Activated CD4-positive, alpha-beta T cell treated with anti-CD3 and anti-CD28 coated beads, Interleukin-2, amount 10 ng/mL, durations not matched to agents 24 days and 14 days (primary cell): ENCODE results near the gene HCAR2. TPM values are rescaled to one million over a fixed set of nuclear protein-coding genes. Genes with fewer than 3 reads are reported as not detected.
"Not testable (repeated sequence)": the region's sequence is repeated elsewhere in the genome, so short reads cannot be mapped to it uniquely, and the experiment has no call there.

ENCODE experiments used
- DNase-seq: peaks from one replicate; pipeline ENCODE4 v3.0.0; 2022
- H3K27ac Mint-ChIP-seq: one replicate; pipeline ENCODE4 v1.8.0; 2022; ENCODE audit warnings: mild to moderate bottlenecking, mixed read lengths
- H3K27me3 Mint-ChIP-seq: one replicate; pipeline ENCODE4 v1.8.0; 2022; ENCODE audit warnings: mixed read lengths
- H3K36me3 Mint-ChIP-seq: one replicate; pipeline ENCODE4 v1.8.0; 2022; ENCODE audit warnings: low read depth, mild to moderate bottlenecking, mixed read lengths
- H3K4me1 Mint-ChIP-seq: one replicate; pipeline ENCODE4 v1.8.0; 2021; ENCODE audit warnings: mixed read lengths
- H3K4me3 Mint-ChIP-seq: one replicate; pipeline ENCODE4 v1.8.0; 2022; ENCODE audit warnings: mild to moderate bottlenecking, moderate library complexity, mixed read lengths
- H3K9me3 Mint-ChIP-seq: one replicate; pipeline ENCODE4 v1.8.0; 2021; ENCODE audit warnings: mixed read lengths
- intact Hi-C: fragments of 100-400 bp; cut with micrococcal nuclease; formaldehyde crosslinking; loops from one replicate; pipeline ENCODE4 v1.15.1; 2023
- total RNA-seq: library from RNA; stranded (reverse); gene quantifications from 2 replicates; pipeline ENCODE4 v1.2.3, GENCODE V29; 2022

The HCAR2 gene
- total RNA-seq, 1 donor from 2014 or later, result 0.47 TPM

GRCh38 chr12:122701481-122701880, 1.7 kb downstream of the HCAR2 start:
- H3K36me3 Mint-ChIP-seq, H3K4me1 Mint-ChIP-seq, intact Hi-C loops, H3K27ac Mint-ChIP-seq, H3K27me3 Mint-ChIP-seq, H3K4me3 Mint-ChIP-seq, DNase-seq, H3K9me3 Mint-ChIP-seq: not testable (repeated sequence)

- H3K9me3 Mint-ChIP-seq, DNase-seq, H3K27me3 Mint-ChIP-seq, H3K4me1 Mint-ChIP-seq, H3K4me3 Mint-ChIP-seq, intact Hi-C loops, H3K36me3 Mint-ChIP-seq, H3K27ac Mint-ChIP-seq: not testable (repeated sequence)
Measured at GRCh38 chr12:122700038-122700710, 3.0 kb downstream of the HCAR2 start.

GRCh38 chr12:122696922-122697321, 6.2 kb downstream of the HCAR2 start:
- DNase-seq, H3K4me1 Mint-ChIP-seq, H3K4me3 Mint-ChIP-seq, H3K9me3 Mint-ChIP-seq, intact Hi-C loops, H3K27me3 Mint-ChIP-seq, H3K36me3 Mint-ChIP-seq, H3K27ac Mint-ChIP-seq: not testable (repeated sequence)

GRCh38 chr12:122691566-122691965, 11.6 kb downstream of the HCAR2 start:
- Mint-ChIP-seq H3K27me3 (no peaks in the 10 kb centered on the region), H3K4me3 (no peak overlapping the region), H3K4me1 (peaks cover 3% of the 10 kb centered on the region), H3K9me3 (no peaks in the 10 kb centered on the region), H3K27ac (no peak overlapping the region), H3K36me3 (no peaks in the 10 kb centered on the region)
- intact Hi-C loops, result no loop called here
- no peak for DNase-seq

GRCh38 chr12:122688291-122688690, 14.9 kb downstream of the HCAR2 start:
- H3K4me3 Mint-ChIP-seq, result no peak overlapping the region

GRCh38 chr12:122687086-122687485, 16.1 kb downstream of the HCAR2 start:
- Mint-ChIP-seq H3K27ac (no peak overlapping the region), H3K4me3 (no peak overlapping the region), H3K9me3 (no peaks in the 10 kb centered on the region), H3K4me1 (peaks cover 3% of the 10 kb centered on the region), H3K27me3 (no peaks in the 10 kb centered on the region), H3K36me3 (no peaks in the 10 kb centered on the region)
- no peak for DNase-seq
- intact Hi-C loops, result no loop called here

More at GRCh38 chr12:122688291-122688690, 14.9 kb downstream of the HCAR2 start:
- no peaks in the 10 kb centered on the region for H3K9me3 Mint-ChIP-seq
- intact Hi-C loops, result no loop called here
- H3K36me3 Mint-ChIP-seq, result no peaks in the 10 kb centered on the region
- no peak for DNase-seq
- no peak overlapping the region for H3K27ac Mint-ChIP-seq
- H3K27me3 Mint-ChIP-seq, result no peaks in the 10 kb centered on the region
- H3K4me1 Mint-ChIP-seq, result peaks cover 3% of the 10 kb centered on the region

GRCh38 chr12:122686538-122686937, 16.6 kb downstream of the HCAR2 start:
- Mint-ChIP-seq H3K27ac (no peak overlapping the region), H3K27me3 (no peaks in the 10 kb centered on the region), H3K36me3 (no peaks in the 10 kb centered on the region), H3K4me3 (no peak overlapping the region), H3K9me3 (no peaks in the 10 kb centered on the region), H3K4me1 (peaks cover 2% of the 10 kb centered on the region)
- intact Hi-C loops, result no loop called here
- DNase-seq, result no peak

GRCh38 chr12:122684297-122684813, 18.8 kb downstream of the HCAR2 start:
- no peaks in the 10 kb centered on the region for H3K36me3 Mint-ChIP-seq
- no peak for DNase-seq

GRCh38 chr12:122681814-122682213, 21.3 kb downstream of the HCAR2 start:
- no peak overlapping the region for H3K27ac Mint-ChIP-seq

More at GRCh38 chr12:122684297-122684813, 18.8 kb downstream of the HCAR2 start:
- Mint-ChIP-seq H3K4me1 (no peaks in the 10 kb centered on the region), H3K27ac (no peak overlapping the region), H3K9me3 (no peaks in the 10 kb centered on the region), H3K27me3 (no peaks in the 10 kb centered on the region), H3K4me3 (no peak overlapping the region)
- intact Hi-C loops, result no loop called here

GRCh38 chr12:122680989-122681388, 22.2 kb downstream of the HCAR2 start:
- H3K27ac Mint-ChIP-seq, H3K9me3 Mint-ChIP-seq, H3K4me3 Mint-ChIP-seq, H3K36me3 Mint-ChIP-seq, DNase-seq, H3K4me1 Mint-ChIP-seq, H3K27me3 Mint-ChIP-seq, intact Hi-C loops: not testable (repeated sequence)

More at GRCh38 chr12:122681814-122682213, 21.3 kb downstream of the HCAR2 start:
- intact Hi-C loops, result no loop called here
- no peaks in the 10 kb centered on the region for H3K4me1 Mint-ChIP-seq
- no peak for DNase-seq
- no peak overlapping the region for H3K4me3 Mint-ChIP-seq
- H3K27me3 Mint-ChIP-seq, result no peaks in the 10 kb centered on the region
- no peaks in the 10 kb centered on the region for H3K36me3 Mint-ChIP-seq
- H3K9me3 Mint-ChIP-seq, result no peaks in the 10 kb centered on the region

GRCh38 chr12:122676781-122677180, 26.4 kb downstream of the HCAR2 start:
- intact Hi-C loops, H3K4me3 Mint-ChIP-seq, H3K27me3 Mint-ChIP-seq, H3K4me1 Mint-ChIP-seq, H3K27ac Mint-ChIP-seq, DNase-seq, H3K36me3 Mint-ChIP-seq, H3K9me3 Mint-ChIP-seq: not testable (repeated sequence)

- H3K4me1 Mint-ChIP-seq, H3K27ac Mint-ChIP-seq, H3K4me3 Mint-ChIP-seq, H3K36me3 Mint-ChIP-seq, DNase-seq, H3K27me3 Mint-ChIP-seq, intact Hi-C loops, H3K9me3 Mint-ChIP-seq: not testable (repeated sequence)
Measured at GRCh38 chr12:122676015-122676414, 27.1 kb downstream of the HCAR2 start.

- intact Hi-C loops, result no loop called here
- no peak overlapping the region for H3K27ac Mint-ChIP-seq
- no peaks in the 10 kb centered on the region for H3K9me3 Mint-ChIP-seq
- peaks cover 2% of the 10 kb centered on the region for H3K4me1 Mint-ChIP-seq
- H3K36me3 Mint-ChIP-seq, result no peaks in the 10 kb centered on the region
- no peak overlapping the region for H3K4me3 Mint-ChIP-seq
- H3K27me3 Mint-ChIP-seq, result peaks cover 3% of the 10 kb centered on the region
- DNase-seq, result no peak
Measured at GRCh38 chr12:122672515-122672914, 30.6 kb downstream of the HCAR2 start.

GRCh38 chr12:122669397-122670070, 33.6 kb downstream of the HCAR2 start:
- Mint-ChIP-seq H3K36me3 (no peaks in the 10 kb centered on the region), H3K27ac (no peak overlapping the region), H3K9me3 (no peaks in the 10 kb centered on the region), H3K27me3 (peaks cover 3% of the 10 kb centered on the region), H3K4me1 (peaks cover 2% of the 10 kb centered on the region), H3K4me3 (no peak overlapping the region)
- intact Hi-C loops, result no loop called here
- no peak for DNase-seq
